Hepatocyte (in vitro differentiated cells): ENCODE results near the gene ACOT12. TPM values are rescaled to one million over a fixed set of nuclear protein-coding genes. Genes with fewer than 3 reads are reported as not detected.

Experiments
- DNase-seq: peaks from one replicate; pipeline ENCODE4 v3.0.0-alpha.2; 2016; ENCODE audit warnings: low spot score
- H2AFZ ChIP-seq: fragments of 200-600 bp; sonication (generic); 2 replicates; pipeline ENCODE4 v1.6.0; 2016; ENCODE audit warnings: antibody characterized with exemption, mild to moderate bottlenecking
- H3K27ac ChIP-seq: fragments of 200-600 bp; sonication (generic); 2 replicates; pipeline ENCODE4 v1.5.1; 2016; ENCODE audit warnings: mild to moderate bottlenecking
- H3K27me3 ChIP-seq: fragments of 200-600 bp; sonication (generic); 2 replicates; pipeline ENCODE4 v1.6.1; 2016
- H3K36me3 ChIP-seq: fragments of 200-600 bp; sonication (generic); replicated peaks from 2 replicates; pipeline ENCODE4 v1.5.1; 2016; ENCODE audit warnings: low read depth; ENCODE audit not compliant: insufficient read depth
- H3K4me1 ChIP-seq: fragments of 200-600 bp; sonication (generic); 2 replicates; pipeline ENCODE4 v1.5.1; 2016; ENCODE audit warnings: mild to moderate bottlenecking, moderate library complexity; ENCODE audit not compliant: insufficient read depth
- H3K4me2 ChIP-seq: fragments of 200-600 bp; sonication (generic); 2 replicates; pipeline ENCODE4 v1.6.0; 2016
- H3K4me3 ChIP-seq: fragments of 200-600 bp; sonication (generic); 2 replicates; pipeline ENCODE4 v1.5.1; 2016; ENCODE audit warnings: mild to moderate bottlenecking
- H3K79me2 ChIP-seq: fragments of 200-600 bp; sonication (generic); 2 replicates; pipeline ENCODE4 v1.6.0; 2017; ENCODE audit warnings: mild to moderate bottlenecking
- H3K9me2 ChIP-seq: fragments of 200-600 bp; sonication (generic); replicated peaks from 2 replicates; pipeline ENCODE4 v1.6.0; 2017; ENCODE audit warnings: mild to moderate bottlenecking; ENCODE audit not compliant: insufficient read depth
- H3K9me3 ChIP-seq: fragments of 200-600 bp; sonication (generic); 2 replicates; pipeline ENCODE4 v1.5.1; 2016; ENCODE audit warnings: low read depth, mild to moderate bottlenecking
- H4K20me1 ChIP-seq: fragments of 200-600 bp; sonication (generic); 2 replicates; pipeline ENCODE4 v1.6.0; 2016; ENCODE audit warnings: mild to moderate bottlenecking; ENCODE audit not compliant: insufficient read depth, poor library complexity, severe bottlenecking
- CTCF ChIP-seq: fragments of 200-600 bp; sonication (generic); IDR thresholded peaks from 2 replicates; pipeline ENCODE4 v1.5.1; 2016; ENCODE audit warnings: antibody characterized with exemption, mild to moderate bottlenecking; ENCODE audit not compliant: poor library complexity
- EZH2 ChIP-seq: fragments of 200-600 bp; sonication (generic); IDR thresholded peaks from 2 replicates; pipeline ENCODE4 v1.6.1; 2016; ENCODE audit warnings: antibody characterized with exemption, mild to moderate bottlenecking, borderline replicate concordance
- EZH2phosphoT487 ChIP-seq: fragments of 200-600 bp; sonication (generic); IDR thresholded peaks from one replicate; pipeline ENCODE4 v1.6.1; 2018; ENCODE audit warnings: antibody characterized with exemption, mild to moderate bottlenecking, low read depth, moderate library complexity; ENCODE audit not compliant: unreplicated experiment, severe bottlenecking
- WGBS: methylation state at CpG from one replicate; pipeline ENCODE4 v1.1.6; 2016; ENCODE audit warnings: low lambda C conversion rate; ENCODE audit errors: missing lambda C conversion rate; 5-methylcytosine and 5-hydroxymethylcytosine counted together
- polyA plus RNA-seq: library from polyadenylated mRNA; unstranded; fragments of >200 nt; fragmentation: Nextera tagmentation; extraction: Ambion mirVana; gene quantifications from 2 replicates; pipeline ENCODE4 v1.2.1, GENCODE V29; 2016
- total RNA-seq: library from RNA; depleted of rRNA; stranded (reverse); fragments of >200 nt; gene quantifications from 2 replicates; pipeline ENCODE4 v1.2.3, GENCODE V29; 2014

Gene ACOT12
- total RNA-seq = 9.6 and 10.2 TPM in 2 replicates
- polyA plus RNA-seq = 2.9 and 5.3 TPM in 2 replicates

- Histone ChIP-seq H3K79me2 (no peaks in the 10 kb centered on the region), H3K4me1 (no peaks in the 10 kb centered on the region), H3K4me2 (peak within 1 kb of the TSS; percentile 97), H3K4me3 (peak within 1 kb of the TSS; percentile 67), H3K27ac (no peak within 1 kb of the TSS), H3K36me3 (no peaks in the 10 kb centered on the region), H4K20me1 (no peaks in the 10 kb centered on the region), H2AFZ (peak within 1 kb of the TSS; percentile 78), H3K27me3 (peaks cover 3% of the 10 kb centered on the region), H3K9me2 (no peaks in the 10 kb centered on the region), H3K9me3 (no peaks in the 10 kb centered on the region)
- no peak for TF ChIP-seq EZH2
- no peak for TF ChIP-seq EZH2phosphoT487
- no peak for TF ChIP-seq CTCF
- WGBS = 3% methylated on average over 49 of the region's 77 CpGs
- DNase-seq = peak; percentile 35
These were observed at the start of gene ACOT12 for GRCh38 chr5:81393783-81394718. Gene ACOT12 (minus strand): TSS chr5:81394134. CDS start chr5:81394114, 20 bp downstream.

GRCh38 chr5:81435023-81435422 lies 41.1 kb upstream of the ACOT12 start:
- no peak for TF ChIP-seq EZH2phosphoT487
- TF ChIP-seq CTCF = no peak
- TF ChIP-seq EZH2 = no peak
- H3K27me3 ChIP-seq = no peaks in the 10 kb centered on the region
- WGBS = 54% methylated on average over 6 of the region's 6 CpGs

GRCh38 chr5:81429985-81430384 lies 36.1 kb upstream of the ACOT12 start:
- TF ChIP-seq EZH2 = no peak
- no peak for TF ChIP-seq EZH2phosphoT487
- TF ChIP-seq CTCF = no peak
- Histone ChIP-seq H3K4me2 (no peak overlapping the region), H3K79me2 (no peaks in the 10 kb centered on the region), H3K27ac (no peak overlapping the region), H3K27me3 (no peaks in the 10 kb centered on the region), H4K20me1 (no peaks in the 10 kb centered on the region), H3K4me1 (peaks cover 14% of the 10 kb centered on the region), H3K9me2 (no peaks in the 10 kb centered on the region), H3K9me3 (no peaks in the 10 kb centered on the region), H2AFZ (no peak overlapping the region), H3K4me3 (no peak overlapping the region), H3K36me3 (no peaks in the 10 kb centered on the region)
- no peak for DNase-seq

More at GRCh38 chr5:81435023-81435422, 41.1 kb upstream of the ACOT12 start:
- Histone ChIP-seq H4K20me1 (no peaks in the 10 kb centered on the region), H3K36me3 (no peaks in the 10 kb centered on the region), H3K79me2 (no peaks in the 10 kb centered on the region), H3K4me2 (no peak overlapping the region), H3K27ac (no peak overlapping the region), H3K4me3 (no peak overlapping the region), H3K9me2 (no peaks in the 10 kb centered on the region), H2AFZ (no peak overlapping the region), H3K4me1 (no peaks in the 10 kb centered on the region), H3K9me3 (no peaks in the 10 kb centered on the region)
- DNase-seq = no peak
